Measurements from ENCODE around the gene SPCS1.

Gene SPCS1

DNA sequence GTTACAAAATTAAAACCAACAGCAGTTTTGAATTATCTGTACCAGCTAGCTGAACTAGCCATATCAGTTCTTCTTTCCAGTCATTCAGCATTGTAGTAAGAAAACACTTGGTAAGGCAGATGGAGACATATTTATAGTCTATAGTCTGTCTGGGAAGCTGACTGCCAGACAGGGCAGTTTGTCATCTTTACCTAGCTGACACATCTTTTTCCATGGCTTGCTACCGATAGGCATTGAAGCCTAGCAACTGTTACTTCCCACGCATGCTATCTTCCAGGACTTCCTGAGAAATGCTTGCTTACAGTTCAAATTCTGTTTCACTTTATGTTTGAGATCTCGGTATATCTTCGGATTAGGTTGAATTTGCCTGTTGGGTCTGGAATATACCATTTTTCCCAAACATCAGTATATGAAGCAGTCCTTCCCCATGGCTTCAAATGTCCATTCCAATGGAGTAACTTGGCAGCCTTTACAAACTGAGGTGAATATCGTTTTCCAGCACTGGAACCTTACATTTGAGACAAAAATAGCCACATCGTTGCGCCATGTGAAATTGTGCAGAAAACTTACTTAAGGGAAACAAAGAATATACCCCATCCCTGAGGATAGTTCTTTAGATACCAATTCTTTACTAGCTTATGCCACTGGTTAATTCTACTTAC, 11.2 kb upstream of the SPCS1 start:
- peak; percentile 4 for FAIRE-seq
- DNase-seq (ENCODE audit: insufficient read length, low spot score), result no peak

DNA sequence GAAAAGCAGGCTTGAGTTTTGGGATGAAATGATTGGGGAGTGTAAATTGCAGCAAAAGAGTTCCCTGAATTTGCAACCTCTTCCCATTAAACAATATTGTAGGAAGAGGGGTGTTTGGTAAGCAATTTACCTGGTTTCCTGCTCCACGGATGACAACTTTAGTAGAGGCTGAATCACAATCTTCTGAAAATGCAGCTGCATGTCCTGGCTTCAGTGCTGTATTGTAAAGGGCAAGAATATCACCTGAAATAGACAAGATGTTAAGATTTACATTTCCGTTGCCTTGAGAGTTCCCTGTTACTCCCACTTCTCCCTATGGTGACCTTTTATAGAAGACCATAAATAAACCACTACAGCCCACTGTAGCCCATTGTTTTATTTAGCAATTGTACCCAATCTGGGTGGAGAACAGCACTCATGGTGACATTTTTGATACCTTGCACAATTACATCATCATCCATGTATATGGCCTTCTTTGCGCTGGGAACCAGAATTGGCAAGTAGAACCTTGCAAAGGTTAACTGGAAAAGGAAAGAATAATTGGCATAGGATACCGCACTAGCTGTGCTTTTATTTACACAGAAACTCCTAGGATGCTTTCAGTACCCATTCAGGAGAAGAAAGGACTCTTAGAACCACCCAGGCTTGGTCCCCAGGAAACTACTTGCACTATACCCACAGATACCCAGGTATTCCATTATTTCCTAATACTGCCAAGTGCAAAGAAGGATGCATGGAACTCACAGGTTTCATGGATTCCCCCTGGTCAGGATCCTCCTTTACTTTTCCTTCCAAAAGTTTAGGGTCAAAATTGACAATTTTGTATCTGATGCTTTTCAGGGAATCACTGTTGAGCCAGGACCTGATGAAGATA, 9.9 kb upstream of the SPCS1 start:
- FAIRE-seq (no peak), DNase-seq (ENCODE audit: insufficient read length, low spot score) (no peak)

DNA sequence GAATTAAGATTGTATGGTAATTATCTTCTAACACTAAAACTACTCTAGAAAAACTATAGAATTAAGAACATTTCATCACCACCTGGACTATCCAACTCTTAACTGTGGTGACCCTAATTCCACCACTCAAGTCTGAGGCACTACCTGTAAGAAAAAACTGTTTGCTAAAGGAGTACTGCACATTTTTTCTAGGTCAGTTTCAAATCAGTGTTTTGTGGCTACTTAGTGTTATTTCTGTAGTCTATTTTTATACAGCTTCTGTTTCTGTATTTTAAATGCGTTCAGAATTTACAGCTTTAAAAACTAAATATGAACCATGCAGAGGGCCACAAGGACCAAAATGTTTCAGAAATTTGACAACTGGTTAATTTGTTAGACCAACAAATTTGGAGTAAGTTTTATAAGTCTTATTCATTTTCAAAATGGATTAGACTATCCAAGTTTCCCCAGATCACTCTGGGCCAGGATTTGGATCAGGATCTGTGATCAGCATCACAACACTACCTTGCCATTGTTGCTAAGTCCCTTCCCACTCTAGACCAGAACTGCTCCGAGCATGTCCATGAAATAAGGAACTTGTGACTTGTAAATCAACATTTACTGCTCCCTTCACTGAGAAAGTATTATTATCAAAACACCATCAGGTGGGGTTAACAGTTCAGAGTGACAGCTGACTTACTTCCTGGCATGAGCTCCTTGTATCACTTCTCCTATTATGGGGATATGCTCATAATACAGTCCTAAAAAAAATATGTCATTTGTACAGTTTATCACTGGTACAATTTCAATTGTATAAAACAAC, 8.9 kb upstream of the SPCS1 start:
- FAIRE-seq, result no peak

DNA sequence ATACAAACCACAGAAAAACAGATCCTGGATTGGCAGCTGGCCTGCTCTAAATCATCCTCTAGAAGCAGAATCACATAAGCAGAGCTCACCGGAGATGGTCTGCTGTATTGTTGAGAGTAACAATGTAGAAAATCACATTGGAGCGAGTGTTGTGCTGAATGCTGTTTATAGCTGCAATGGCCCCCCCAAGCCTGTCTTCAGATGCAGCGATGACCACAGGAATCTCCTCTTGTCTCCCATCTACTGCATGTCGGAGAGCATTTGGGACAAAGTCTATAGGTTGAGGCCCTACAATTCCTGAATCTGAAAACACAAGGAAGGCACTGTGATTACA, 8.3 kb upstream of the SPCS1 start:
- FAIRE-seq (no peak), DNase-seq (ENCODE audit: insufficient read length, low spot score) (no peak)

More for the DNA sequence above, 8.9 kb upstream of the SPCS1 start:
- DNase-seq (ENCODE audit: insufficient read length, low spot score), result no peak

DNA sequence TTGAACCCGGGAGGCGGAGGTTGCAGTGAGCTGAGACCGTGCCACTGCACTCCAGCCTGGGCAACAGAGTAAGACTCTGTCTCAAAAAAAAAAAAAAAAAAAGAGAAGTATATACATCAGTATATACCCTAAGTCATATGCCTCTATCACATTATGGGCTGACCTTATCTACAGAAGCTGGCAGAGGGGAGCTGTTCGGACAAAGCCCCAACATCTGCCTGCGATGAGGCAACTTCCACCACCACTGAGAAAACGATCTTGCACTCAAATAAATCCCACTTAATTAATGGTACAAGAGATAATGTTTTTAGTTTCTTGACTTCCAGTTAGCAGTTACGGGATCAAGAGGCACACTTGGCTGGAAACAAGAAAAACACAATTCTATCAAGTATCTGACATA, 2.6 kb upstream of the SPCS1 start:
- no peak for FAIRE-seq

DNA sequence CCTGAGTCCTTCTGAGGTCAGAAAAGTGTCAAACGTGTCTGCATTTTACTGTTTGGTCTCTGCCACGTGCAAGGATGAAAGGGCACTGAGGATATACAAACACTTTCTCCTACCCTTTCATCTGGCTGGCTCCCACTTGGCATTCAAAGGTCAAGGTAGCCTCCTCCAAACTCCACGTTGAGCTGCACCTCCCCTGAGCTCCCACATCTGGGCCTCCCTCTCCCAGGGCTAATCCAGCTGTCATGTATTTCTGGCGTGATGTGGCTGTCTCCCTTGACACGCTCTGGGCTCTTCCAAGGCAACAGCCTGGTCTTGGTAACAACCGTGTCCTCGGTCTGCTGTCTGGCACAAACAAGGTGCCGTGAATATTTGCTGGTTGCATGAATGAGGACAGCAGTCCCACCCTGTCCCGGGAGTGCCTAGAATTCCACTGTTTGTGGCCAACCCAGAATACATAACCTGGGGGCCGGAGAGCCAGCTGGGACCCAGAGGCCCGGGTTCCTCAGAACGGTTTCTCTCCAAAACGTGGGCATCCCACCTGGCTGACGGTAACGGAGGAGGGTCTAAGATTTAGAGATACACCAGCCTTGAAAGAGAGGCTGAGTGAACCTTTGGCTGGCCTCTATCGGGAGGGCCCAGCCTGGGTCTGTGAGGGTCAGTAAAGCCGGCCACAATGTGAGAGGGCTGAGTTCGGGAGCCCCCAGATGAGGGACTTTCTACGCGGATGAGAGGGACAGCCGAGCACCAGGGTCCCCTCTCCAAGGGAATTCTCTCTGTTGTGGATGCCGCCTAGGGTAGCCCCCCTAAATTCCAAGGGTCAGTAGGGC, 1.1 kb upstream of the SPCS1 start:
- DNase-seq (ENCODE audit: insufficient read length, low spot score) (peak; percentile 21), FAIRE-seq (no peak)

More for the DNA sequence above, 2.6 kb upstream of the SPCS1 start:
- DNase-seq (ENCODE audit: insufficient read length, low spot score), result no peak

DNA sequence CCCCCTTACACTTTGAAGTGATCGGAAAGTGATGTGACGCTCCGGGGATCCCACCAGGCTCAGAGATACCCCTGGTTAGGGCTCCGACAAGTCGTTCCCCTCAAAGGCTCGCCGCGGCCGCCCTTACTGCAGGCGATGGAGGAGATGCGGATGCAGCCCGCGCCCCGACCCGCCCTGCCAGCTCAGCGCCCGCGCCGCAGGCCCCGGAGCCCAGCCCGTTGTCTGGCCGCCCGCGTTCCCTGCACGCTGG, 543 bp upstream of the SPCS1 start:
- FAIRE-seq, result no peak
- no peak for DNase-seq (ENCODE audit: insufficient read length, low spot score)

DNA sequence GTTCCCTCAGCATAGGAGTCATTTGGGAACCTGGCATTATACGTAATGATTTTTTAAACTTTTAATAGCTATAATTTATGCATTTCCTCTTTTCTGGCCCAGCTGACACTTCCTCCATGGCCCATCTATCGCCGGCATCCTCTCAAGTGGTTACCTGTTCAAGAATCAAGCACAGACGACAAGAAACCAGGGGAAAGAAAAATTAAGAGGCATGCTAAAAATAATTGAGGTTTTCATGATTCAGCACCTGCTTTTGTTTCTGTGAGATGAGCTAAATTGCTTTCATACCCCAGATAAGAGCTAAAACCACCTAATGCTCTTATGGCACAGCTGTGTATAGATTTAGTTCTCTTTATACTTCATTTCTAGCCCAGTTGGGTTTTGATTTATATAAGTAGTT, 1.7 kb downstream of the SPCS1 start:
- FAIRE-seq, result no peak

DNA sequence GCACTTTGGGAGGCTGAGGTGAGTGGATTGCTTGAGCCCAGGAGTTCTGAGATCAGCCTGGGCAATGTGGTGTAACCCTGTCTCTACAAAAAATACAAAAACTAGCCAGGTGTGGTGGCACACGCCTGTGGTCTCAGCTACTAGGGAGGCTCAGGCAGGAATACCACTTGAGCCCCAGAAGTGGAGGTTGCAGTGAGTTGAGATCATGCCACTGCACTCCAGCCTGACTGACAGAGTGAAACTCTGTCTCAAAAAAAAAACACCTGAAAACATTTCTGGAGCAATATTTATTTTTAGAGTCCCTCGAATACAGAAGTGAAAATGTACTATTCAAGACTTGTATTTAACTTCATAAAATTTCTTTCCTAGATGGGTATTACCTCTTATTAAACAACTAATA, 4.6 kb downstream of the SPCS1 start:
- DNase-seq (ENCODE audit: insufficient read length, low spot score) (no peak), FAIRE-seq (no peak)

More for the DNA sequence above, 1.7 kb downstream of the SPCS1 start:
- no peak for DNase-seq (ENCODE audit: insufficient read length, low spot score)

DNA sequence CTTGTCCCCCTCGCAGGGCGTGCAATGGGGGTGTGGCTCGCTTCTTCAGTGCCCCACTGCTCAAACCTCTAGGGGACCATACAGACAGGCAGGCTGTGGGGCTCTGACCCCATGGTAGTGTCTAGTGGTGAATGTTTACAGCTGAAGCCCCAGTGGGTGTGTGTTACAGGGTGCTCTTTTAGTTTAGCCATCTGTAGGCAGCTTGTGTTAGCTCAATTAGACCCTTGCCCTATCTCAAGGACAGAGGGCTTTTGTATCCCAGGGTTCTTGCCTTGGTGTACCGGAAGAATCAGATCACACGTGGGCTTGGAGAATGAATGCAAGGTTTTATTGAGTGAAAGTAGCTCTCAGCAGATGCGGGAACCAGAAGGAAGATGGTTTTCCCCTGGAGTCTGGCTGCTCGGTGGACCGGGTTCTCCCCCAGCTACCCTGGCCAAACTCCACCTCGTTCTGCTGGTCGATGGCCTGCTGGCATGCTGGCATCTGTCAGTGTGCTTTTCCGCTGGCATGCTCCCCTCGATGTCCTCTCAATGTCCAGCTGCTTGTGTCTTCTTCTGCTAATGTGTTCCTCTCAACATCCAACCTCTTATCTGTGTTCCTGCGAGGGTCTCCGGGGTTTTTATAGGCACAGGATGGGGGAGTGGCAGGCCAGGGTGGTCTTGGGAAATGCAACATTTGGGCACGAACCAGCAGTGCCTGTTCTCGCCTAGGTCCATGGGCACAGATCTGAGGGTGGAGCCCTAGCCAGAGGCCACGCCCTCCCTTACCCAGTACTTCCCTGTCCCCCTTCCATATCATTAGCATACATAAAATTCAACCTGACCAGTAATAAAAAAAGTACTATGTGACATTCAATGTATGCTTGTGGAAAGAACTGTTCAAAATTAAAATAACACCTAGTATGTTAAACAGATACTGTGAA, 6.6 kb downstream of the SPCS1 start:
- DNase-seq (ENCODE audit: insufficient read length, low spot score) (no peak), FAIRE-seq (no peak)

DNA sequence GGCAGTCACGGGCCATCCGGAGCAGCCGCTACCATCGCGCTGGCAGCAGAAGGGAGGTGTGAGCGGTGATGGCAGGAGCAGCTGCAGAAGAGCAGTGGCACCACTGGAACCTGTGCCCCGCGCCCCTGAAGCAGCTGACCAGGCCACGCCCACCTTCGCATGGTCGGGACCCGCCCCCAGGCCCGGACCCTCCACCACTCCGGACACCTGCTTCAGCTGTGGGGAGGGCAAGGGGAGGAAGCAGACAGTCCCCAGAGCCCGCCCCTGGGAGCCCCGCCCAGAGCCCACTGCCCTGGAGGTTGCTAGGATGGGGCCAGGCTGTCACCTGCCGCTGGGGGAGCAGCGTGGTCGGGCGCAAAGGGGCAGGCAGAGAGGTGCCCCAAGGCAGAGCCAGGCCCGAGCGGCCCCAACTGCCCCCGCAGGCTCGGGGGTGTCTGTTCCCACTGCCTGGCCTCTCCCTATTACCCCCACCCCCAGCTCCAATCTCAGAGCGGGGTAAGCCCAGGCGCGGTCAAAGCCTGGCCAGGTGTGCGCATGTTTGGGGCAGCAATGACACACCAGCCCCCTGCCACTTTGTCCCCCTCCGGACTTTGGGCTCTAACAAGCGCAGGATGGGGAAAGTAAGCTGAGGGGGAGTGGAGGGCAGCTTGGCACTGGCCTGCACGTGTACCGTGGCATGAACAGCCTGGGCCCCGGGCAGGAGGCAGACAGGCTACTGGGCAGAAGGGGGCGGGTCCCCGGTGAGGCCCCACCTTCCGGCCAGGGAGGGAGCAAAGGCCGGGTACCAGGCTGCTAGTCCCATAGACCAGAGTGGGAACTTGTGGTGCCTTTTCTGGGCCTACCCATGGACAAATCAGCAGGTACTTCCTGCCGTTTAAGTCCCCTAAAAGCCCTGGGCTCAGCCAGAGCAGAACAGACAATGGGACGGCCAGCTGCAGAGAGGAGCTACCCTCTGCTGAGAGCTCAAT, 8.7 kb downstream of the SPCS1 start:
- DNase-seq (ENCODE audit: insufficient read length, low spot score) (no peak), FAIRE-seq (no peak)

DNA sequence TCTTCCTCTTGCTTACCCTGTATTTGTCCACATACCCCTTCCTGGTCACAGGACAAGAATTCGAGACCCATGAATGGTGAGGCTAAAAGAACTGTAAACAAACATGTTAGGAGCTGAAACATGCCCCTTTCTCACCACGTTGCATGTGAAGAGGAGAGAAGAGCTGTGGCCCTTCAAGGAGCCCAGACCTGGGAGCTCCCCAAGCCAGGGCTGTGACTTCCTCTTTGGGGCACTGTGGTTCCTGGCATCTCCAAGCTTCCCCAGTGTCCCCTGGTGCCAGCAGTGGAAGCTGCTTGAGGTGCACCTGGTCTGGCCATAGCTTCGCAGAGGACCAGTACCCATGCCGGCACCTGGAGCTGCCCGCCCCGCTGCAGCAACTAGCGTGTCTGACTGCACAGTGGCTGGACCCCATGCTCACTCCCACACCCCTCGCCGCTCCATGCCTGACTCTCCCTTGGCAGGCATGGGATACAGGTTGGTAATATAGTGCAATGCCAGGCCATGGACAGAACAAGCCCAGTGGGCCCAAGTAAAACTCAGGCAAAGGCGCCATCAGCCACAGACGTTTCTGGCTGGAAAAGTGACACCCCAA, 9.9 kb downstream of the SPCS1 start:
- FAIRE-seq (no peak), DNase-seq (ENCODE audit: insufficient read length, low spot score) (no peak)

DNA sequence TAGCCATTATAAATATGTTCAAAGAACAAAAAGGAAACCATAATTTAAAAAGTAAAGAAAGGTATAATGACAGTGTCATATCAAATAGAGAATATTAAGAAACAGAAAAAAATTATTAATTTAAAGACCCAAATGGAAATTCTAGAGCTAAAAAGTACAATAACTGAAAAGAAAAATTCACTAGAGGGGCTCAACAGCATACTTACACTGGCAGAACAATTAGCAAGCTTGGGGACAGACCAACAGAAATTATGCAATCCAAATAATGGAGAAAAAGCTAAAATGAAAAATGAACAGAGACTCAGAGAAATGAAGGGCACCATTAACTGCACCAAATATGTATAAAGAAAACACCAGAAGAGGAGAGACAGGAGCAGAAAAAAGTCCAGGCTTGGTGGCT, 13.7 kb downstream of the SPCS1 start:
- no peak for DNase-seq (ENCODE audit: insufficient read length, low spot score)
- FAIRE-seq, result no peak

DNA sequence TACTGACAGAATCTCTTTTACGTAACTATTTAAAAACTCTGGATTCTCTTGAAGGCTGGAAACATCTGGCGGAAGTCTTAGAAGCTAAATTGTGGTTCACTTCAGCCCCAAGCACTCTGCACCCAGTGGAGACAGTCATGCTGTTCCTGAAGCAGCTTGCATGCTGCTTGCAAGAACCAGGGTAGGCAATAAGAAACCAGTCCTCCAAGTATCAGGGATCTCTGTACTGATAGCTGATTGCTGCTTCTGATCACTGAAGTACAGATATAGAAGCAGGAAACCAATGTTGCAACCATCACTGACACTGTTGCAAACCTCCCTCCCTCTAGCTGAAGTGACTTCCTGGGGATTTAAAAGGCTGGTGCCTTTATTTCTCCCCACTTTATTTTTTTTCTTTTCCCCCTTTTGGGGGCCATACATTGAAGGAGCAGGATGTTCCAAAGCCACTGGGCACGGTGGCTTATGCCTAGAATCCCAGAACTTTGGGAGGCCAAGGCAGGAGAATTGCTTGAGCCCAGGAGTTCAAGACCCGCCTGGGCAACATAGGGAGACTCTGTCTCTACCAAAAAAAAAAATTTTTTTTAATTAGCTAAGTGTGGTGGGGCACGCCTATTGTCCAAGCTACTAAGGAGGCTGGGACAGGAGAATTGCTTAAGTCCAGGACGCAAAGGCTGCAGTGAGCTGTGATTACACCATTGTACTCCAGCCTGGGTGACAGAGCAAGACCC, 15.3 kb downstream of the SPCS1 start:
- no peak for DNase-seq (ENCODE audit: insufficient read length, low spot score)
- FAIRE-seq, result no peak

DNA sequence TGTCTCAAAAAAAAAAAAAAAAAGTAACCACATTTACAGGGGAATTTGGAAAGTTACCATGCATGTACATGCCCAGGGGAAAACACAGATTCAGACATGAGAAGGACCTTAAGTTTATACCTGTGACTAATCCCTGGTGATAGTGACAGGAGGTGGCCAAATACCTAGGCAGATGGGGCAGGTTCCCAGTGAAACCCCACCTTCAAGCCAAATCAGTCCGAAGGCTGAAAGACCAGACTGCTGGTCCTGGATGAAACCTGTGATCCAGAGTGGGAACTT, 15.8 kb downstream of the SPCS1 start:
- no peak for DNase-seq (ENCODE audit: insufficient read length, low spot score)
- FAIRE-seq, result no peak

DNA sequence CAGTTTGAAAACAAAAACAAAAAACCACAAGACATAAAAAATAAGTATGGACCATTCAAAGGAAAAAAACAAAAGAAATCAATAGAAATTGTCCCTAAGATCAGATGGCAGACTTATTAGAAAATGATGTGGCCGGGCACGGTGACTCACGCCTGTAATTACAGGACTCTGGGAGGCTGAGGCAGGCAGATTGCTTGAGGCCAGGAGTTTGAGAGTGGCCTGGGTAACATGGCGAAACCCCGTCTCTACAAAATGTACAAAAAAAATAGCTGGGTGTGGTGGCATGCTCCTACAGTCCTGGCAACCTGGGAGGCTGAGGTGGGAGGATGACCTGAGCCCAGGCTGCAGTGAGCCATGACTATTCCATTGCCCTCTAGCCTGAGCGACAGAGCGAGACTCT, 16.6 kb downstream of the SPCS1 start:
- FAIRE-seq (no peak), DNase-seq (ENCODE audit: insufficient read length, low spot score) (no peak)

DNA sequence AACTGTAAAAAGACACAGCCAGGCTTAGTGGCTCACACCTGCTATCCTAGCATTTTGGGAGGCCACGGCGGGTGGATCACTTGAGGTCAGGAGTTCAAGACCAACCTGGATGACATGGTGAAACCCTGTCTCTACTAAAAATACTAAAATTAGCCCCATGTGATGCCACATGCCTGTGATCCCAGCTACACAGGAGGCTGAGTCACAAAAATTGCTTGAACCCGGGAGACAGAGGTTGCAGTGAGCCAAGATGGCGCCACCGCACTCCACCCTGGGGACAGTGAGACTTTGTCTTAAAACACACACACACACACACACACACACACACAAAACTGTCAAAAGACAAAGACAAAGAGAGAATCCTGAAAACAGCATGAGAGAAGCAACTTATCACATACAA, 18.0 kb downstream of the SPCS1 start:
- DNase-seq (ENCODE audit: insufficient read length, low spot score) (no peak), FAIRE-seq (no peak)

DNA sequence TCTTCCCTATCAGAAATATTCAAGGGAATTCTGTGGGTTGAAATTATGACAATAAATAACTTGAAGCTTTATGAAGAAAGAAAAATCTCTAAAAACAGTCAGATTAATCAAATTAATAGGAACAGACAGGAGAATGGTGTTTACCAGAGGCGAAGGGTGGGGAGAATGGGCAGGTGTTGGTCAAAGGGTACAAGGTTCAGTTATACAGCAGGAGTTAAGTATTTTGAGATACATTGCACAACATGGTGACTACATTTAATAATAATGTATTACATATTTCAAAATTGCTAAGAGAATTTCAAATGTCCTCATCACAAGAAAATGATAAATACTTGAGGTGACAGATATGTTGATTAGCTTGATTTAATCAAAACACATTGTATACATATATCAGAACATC, 18.6 kb downstream of the SPCS1 start:
- no peak for DNase-seq (ENCODE audit: insufficient read length, low spot score)
- FAIRE-seq, result no peak
